A549 treated with dexamethasone at 1 μM for 4 hours (cell line): ENCODE results near the gene FOXD4L4. TPM values are rescaled to one million over a fixed set of nuclear protein-coding genes. Genes with fewer than 3 reads are reported as not detected.

ENCODE experiments used
- total RNA-seq: library from RNA; stranded (reverse); fragments of 200-300 nt; extraction: Qiagen RNA extraction; gene quantifications from 5 replicates; pipeline ENCODE4 v1.2.3, GENCODE V29; 2022

Gene FOXD4L4
- 0.04 to 0.07 TPM (median 0.05 TPM) in 3 of 5 replicates, not detected in the others for total RNA-seq

GRCh38 chr9:65737096-65737564 lies at the start of gene FOXD4L4:
Gene FOXD4L4 (plus strand): TSS chr9:65737146. CDS start chr9:65737146, 0 bp downstream.

Other genes starting within 250 kb of the FOXD4L4 start
- 54.2 to 84.4 TPM (median 61.0 TPM) in 5 replicates for gene ZNG1E, start 61.2 kb upstream of the FOXD4L4 start, total RNA-seq